KOPT-K1 (cell line): Measurements from ENCODE around the gene RPL12.
"Not testable (repeated sequence)": the region's sequence is repeated elsewhere in the genome, so short reads cannot be mapped to it uniquely, and the experiment has no call there.

Source experiments
- H3K27ac ChIP-seq: fragments of 200-600 bp; sonication (generic); 2 replicates; pipeline ENCODE4 v1.5.1; 2016; ENCODE audit warnings: antibody characterized with exemption, mild to moderate bottlenecking, low read depth, low read length; ENCODE audit not compliant: poor library complexity, severe bottlenecking
- H3K36me3 ChIP-seq: fragments of 200-600 bp; sonication (generic); 2 replicates; pipeline ENCODE4 v1.5.1; 2017; ENCODE audit warnings: antibody characterized with exemption, mild to moderate bottlenecking, low read length, moderate library complexity; ENCODE audit not compliant: insufficient read depth
- H3K9me3 ChIP-seq: fragments of 200-600 bp; sonication (generic); 2 replicates; pipeline ENCODE4 v1.5.1; 2017; ENCODE audit warnings: antibody characterized with exemption, low read length, mild to moderate bottlenecking; ENCODE audit not compliant: insufficient read depth, poor library complexity, severe bottlenecking

Gene RPL12

DNA sequence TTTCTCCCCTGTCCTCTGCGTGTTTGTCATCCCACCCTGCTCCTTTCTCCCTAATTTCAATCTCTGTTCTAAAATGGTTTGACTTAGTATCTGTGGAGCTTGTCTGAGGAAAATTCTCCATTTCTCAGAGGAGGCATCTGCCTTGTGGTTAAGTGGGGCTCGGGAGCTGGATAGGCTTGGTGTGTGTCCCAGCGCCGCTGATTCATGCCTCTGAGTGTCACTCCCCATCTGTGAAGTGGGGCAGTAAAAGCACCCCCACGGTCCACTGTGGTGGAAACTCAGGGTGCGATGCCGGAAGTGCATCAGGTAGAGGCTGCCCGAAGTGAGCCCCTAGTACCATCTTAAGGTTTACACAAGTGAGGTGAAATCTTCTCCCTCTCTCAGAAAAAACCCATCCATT lies 37.7 kb upstream of the RPL12 start:
- Histone ChIP-seq H3K9me3 (no peaks in the 10 kb centered on the region), H3K27ac (no peak overlapping the region), H3K36me3 (peaks cover 15% of the 10 kb centered on the region; the same call in 1 of the 2 replicates)

- Histone ChIP-seq H3K36me3 (peaks cover 13% of the 10 kb centered on the region; the same call in 1 of the 2 replicates), H3K27ac (no peak overlapping the region), H3K9me3 (no peaks in the 10 kb centered on the region)
These were observed 34.8 kb upstream of the RPL12 start for GRCh38 chr9:127485995-127486394.

- Histone ChIP-seq H3K27ac (no peak overlapping the region), H3K36me3 (peaks cover 36% of the 10 kb centered on the region; the same call in 1 of the 2 replicates), H3K9me3 (no peaks in the 10 kb centered on the region)
These were observed 31.5 kb upstream of the RPL12 start for GRCh38 chr9:127482662-127483061.

DNA sequence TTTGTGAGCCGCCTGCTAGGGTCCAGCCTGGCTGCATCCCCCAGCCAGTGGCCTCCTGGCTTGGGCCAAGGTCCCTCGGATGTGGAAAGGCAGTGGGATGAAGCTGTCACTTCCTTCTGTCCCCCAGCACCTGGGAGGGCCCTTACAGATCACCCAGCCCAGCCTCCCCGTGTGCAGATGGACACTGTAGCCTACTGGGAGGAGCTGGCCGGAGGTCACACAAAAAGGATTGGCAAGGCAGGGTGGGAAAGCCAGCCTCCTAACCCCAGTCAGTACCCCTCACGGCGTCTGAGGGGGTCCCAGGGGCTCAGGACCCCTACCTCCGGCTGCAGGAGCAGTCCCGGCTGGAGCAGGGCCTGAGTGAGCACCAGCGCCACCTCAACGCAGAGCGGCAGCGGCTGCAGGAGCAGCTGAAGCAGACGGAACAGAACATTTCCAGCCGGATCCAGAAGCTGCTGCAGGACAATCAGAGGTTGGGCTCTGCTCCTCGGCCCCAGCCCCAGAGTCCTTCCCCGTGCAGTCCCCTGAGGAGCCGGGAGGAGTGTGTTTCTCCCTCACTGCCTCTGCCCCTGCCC lies 28.4 kb upstream of the RPL12 start:
- peaks cover 32% of the 10 kb centered on the region; the same call in 1 of the 2 replicates for H3K36me3 ChIP-seq
- no peaks in the 10 kb centered on the region for H3K9me3 ChIP-seq
- H3K27ac ChIP-seq: no peak overlapping the region

GRCh38 chr9:127474592-127474991 lies 23.4 kb upstream of the RPL12 start:
- H3K27ac ChIP-seq: no peak overlapping the region
- no peaks in the 10 kb centered on the region for H3K9me3 ChIP-seq
- peaks cover 12% of the 10 kb centered on the region; the same call in 1 of the 2 replicates for H3K36me3 ChIP-seq

- Histone ChIP-seq H3K36me3 (peaks cover 7% of the 10 kb centered on the region; the same call in 1 of the 2 replicates), H3K9me3 (no peaks in the 10 kb centered on the region), H3K27ac (no peak overlapping the region)
These were observed 22.7 kb upstream of the RPL12 start for GRCh38 chr9:127473932-127474331.

GRCh38 chr9:127473501-127473900 lies 22.3 kb upstream of the RPL12 start:
- Histone ChIP-seq H3K27ac (no peak overlapping the region), H3K9me3 (no peaks in the 10 kb centered on the region)

DNA sequence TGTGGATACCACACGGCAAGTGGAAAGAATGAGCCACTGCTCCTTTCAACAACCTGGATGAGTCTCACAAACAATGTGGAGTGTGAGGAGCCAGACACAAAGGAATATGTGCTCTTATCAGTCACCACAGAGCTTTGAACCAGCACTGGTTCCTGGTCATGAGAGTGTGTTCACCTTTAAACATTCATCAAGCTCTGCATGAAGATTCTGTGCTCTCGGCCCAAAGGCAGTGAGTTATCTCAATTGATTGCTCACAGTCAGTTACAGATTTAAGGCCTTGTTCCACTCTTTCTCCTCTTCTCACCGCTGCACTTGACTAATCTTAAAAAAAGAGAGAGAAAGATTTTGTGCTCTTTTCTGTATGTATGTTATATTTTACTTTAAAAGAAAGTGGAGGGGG lies 19.5 kb upstream of the RPL12 start:
- Histone ChIP-seq H3K36me3 (no peaks in the 10 kb centered on the region; the same call in 1 of the 2 replicates), H3K9me3 (no peaks in the 10 kb centered on the region), H3K27ac (no peak overlapping the region)

More at GRCh38 chr9:127473501-127473900, 22.3 kb upstream of the RPL12 start:
- peaks cover 3% of the 10 kb centered on the region; the same call in 1 of the 2 replicates for H3K36me3 ChIP-seq

DNA sequence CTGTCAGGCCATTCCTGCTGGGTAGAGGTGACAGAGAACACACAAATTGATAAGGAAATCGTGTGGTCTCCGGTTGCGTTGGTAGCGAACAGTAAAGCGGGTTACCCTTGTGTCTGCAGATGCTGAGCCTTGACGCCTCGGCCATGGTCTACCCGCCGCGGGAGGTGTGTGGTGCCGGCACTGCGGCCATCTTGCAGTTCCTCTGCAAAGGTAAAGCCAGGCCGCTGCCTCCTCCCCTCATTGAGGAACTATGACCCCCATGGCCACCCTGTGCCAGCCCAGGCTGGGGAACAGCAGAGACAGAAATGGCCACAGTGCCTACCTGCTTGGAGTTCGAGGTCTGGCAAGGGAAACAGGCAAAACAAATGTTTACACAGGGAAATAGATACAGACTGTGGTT lies 16.4 kb upstream of the RPL12 start:
- Histone ChIP-seq H3K27ac (no peak overlapping the region), H3K36me3 (peaks cover under 1% of the 10 kb centered on the region; the same call in 1 of the 2 replicates), H3K9me3 (no peaks in the 10 kb centered on the region)

GRCh38 chr9:127466407-127466917 lies 15.3 kb upstream of the RPL12 start:
- not testable (repeated sequence) for H3K27ac ChIP-seq, H3K9me3 ChIP-seq
- H3K36me3 ChIP-seq: peaks cover 12% of the 10 kb centered on the region

DNA sequence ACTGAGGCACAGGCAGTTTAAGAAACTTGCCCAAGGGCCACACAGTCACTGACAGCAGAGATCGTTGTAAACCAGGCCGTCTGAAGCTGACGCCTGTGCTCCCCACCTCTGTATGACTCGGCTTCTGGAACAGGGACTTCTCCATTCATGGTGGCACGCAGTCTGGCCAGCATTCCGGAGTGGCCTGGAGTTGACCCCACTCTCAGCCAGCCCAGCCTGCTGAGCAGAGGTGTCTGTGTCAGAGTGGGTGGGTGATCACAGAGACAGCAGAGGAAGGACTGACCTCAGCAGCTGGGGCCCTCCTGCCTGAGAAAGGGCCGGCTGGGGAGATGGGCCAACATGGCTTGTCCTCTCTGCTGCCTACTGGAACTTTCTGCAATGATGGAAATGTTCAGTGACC lies 12.7 kb upstream of the RPL12 start:
- Histone ChIP-seq H3K36me3 (peaks cover 25% of the 10 kb centered on the region), H3K9me3 (no peaks in the 10 kb centered on the region), H3K27ac (no peak overlapping the region)

DNA sequence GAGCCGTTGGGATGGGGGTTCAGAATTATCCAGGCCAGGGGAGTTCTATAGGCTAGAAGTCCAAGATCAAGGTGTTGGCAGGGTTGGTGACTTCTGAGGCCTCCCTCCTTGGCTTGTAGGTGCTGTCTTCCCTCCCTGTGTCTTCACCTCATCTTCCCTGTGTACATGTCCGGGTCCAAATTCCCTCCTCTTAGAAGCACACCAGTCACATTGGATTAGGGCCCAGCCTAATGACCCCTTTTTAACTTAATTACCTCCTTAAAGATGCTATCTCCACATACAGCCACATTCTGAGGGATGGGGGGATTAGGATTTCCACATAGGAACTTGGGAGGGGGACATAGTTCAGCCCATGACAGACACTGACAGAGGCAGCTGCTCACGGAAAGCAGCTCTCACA lies 12.2 kb upstream of the RPL12 start:
- H3K36me3 ChIP-seq: peaks cover 27% of the 10 kb centered on the region
- H3K27ac ChIP-seq: no peak overlapping the region
- H3K9me3 ChIP-seq: no peaks in the 10 kb centered on the region

DNA sequence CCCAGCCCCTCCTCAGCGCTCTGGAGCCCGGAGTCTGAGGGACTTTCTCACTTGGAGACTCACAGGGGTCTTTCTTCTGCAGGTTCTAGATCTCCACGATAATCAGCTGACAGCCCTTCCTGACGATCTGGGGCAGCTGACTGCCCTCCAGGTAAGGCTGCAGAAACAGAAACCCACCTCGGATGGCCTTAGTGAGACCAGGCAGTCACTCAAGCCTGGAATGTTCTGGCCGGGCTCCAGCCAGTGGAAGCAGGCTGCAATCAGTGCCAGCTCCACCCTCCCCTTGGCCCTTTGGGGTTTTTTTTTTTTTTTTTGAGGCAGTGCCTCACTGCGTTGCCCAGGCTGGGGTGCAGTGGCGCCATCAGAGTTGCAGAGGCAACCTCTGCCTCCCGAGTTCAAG lies 7.7 kb upstream of the RPL12 start:
- H3K36me3 ChIP-seq: peaks cover 27% of the 10 kb centered on the region
- no peaks in the 10 kb centered on the region for H3K9me3 ChIP-seq
- H3K27ac ChIP-seq: no peak overlapping the region

DNA sequence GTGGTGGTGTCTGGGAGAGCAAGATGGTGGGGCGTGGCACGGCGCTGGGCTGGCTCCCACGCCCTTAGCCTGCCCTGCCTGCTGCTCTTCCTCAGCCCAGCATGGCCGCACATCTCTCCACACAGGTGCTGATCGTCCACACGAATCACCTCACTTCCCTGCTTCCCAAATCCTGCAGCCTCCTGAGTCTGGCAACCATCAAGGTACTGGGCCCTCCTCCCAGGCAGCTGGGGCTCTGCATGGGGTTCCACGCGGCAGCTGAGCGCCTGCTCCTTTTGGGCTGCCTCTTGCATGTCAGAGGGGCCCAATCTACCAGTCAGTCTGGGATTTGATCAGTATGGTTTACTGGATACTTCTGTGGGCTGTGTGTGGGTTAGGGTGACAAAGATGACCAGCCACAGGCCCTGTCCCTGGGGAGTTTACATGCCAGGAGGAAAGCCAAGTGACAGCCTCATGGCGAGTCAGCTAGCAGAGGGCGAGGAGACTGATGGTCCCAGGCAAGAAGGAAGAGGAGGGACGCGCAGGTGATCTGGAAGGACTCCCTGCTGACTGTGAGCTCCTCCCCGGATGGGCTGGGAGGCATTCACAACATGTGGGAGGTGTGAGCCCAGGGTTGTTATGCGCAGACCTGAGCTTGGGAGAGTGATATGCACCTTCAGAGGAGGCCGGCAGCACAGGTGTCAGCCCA lies 6.1 kb upstream of the RPL12 start:
- Histone ChIP-seq H3K9me3 (no peaks in the 10 kb centered on the region), H3K27ac (no peak overlapping the region), H3K36me3 (peaks cover 24% of the 10 kb centered on the region)

DNA sequence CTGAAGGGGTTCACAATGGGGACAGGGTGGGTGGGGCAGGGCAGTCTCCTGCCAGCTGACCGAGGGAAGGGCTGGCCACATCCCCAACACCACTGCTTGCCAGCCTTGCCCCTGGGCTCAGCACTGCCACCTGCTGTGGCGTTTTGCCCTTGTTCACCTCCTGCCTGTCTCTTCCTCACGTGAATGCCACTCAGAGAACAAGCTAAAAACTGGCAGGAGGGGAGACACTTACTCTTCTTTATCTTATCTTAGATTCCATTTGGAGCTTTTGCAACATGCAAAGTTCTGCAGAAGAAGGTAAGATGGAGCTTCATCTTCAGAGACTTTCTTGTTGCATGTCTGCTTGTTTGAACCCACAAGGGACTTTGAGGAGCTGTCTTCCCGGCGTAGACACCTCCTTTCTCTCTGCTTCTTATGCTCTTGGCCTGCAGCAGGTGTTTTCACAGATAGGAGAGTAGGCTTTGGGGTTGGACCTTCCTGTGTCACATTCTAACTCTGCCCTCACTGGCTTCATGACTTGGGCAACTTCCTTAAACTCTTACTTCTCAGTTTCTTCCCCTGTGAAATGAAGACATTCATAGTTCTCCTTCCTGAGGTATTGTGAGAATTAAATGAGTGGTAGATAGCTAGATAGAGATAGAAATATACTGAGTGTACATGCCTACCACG lies 4.3 kb upstream of the RPL12 start:
- Histone ChIP-seq H3K27ac (no peak overlapping the region), H3K36me3 (peaks cover 11% of the 10 kb centered on the region), H3K9me3 (no peaks in the 10 kb centered on the region)
